ENCODE data around the gene GABRA5. TPM values are rescaled to one million over a fixed set of nuclear protein-coding genes. Genes with fewer than 3 reads are reported as not detected.

GABRA5 gene
- total RNA-seq, 1 experiment from 2014 or later = 23.3 TPM

- Mint-ChIP-seq H3K36me3 (peaks cover 29% of the 10 kb centered on the region), H3K27ac (no peak overlapping the region), H3K27me3 (ENCODE audit: low read depth) (no peaks in the 10 kb centered on the region), H3K4me1 (no peaks in the 10 kb centered on the region; the same call in 1 of the 2 replicates), H3K4me3 (no peak overlapping the region), H3K9me3 (no peaks in the 10 kb centered on the region)
- ChIA-PET POLR2A (no interaction called here), CTCF (interaction anchor here (0.8 to 1.1 kb wide), 2 partner anchors 9 to 89 kb away, joined by 3 to 7 read pairs; partner anchors contain the start of gene GABRG3)
- TF ChIP-seq TEAD4 (CRISPR knock-in tag; IDR thresholded peaks at IDR 0.05) = no peak
- no peak for TF ChIP-seq FOXP1 (CRISPR knock-in tag; IDR thresholded peaks at IDR 0.05; ENCODE audit: borderline replicate concordance)
- TF ChIP-seq ESRRA (CRISPR knock-in tag; IDR thresholded peaks at IDR 0.05; ENCODE audit: borderline replicate concordance) = no peak
- no peak for TF ChIP-seq ZNF425 (CRISPR knock-in tag; conservative IDR thresholded peaks at IDR 0.05)
- no peak for TF ChIP-seq NR1H2 (CRISPR knock-in tag; IDR thresholded peaks at IDR 0.05)
- TF ChIP-seq ZNF512 (CRISPR knock-in tag; IDR thresholded peaks at IDR 0.05; ENCODE audit: borderline replicate concordance) = no peak
- no peak for TF ChIP-seq SOX15 (CRISPR knock-in tag; IDR thresholded peaks at IDR 0.05)
- TF ChIP-seq ZNF138 (CRISPR knock-in tag; conservative IDR thresholded peaks at IDR 0.05) = no peak
- TF ChIP-seq JUN (CRISPR knock-in tag; IDR thresholded peaks at IDR 0.05) = no peak
- no peak for TF ChIP-seq HMGA2 (CRISPR knock-in tag; IDR thresholded peaks at IDR 0.05)
- no peak for TF ChIP-seq MLX (CRISPR knock-in tag; IDR thresholded peaks at IDR 0.05)
- TF ChIP-seq ARID4B (CRISPR knock-in tag; IDR thresholded peaks at IDR 0.05; ENCODE audit: borderline replicate concordance) = no peak
- no peak for TF ChIP-seq KAT7 (CRISPR knock-in tag; IDR thresholded peaks at IDR 0.05; ENCODE audit: borderline replicate concordance)
- TF ChIP-seq ELF4 (CRISPR knock-in tag; IDR thresholded peaks at IDR 0.05; ENCODE audit: low read depth) = no peak
- no peak for TF ChIP-seq PRRX2 (CRISPR knock-in tag; IDR thresholded peaks at IDR 0.05)
- TF ChIP-seq GRHL2 (CRISPR knock-in tag; IDR thresholded peaks at IDR 0.05; ENCODE audit: insufficient replicate concordance, severe bottlenecking) = no peak
- TF ChIP-seq OVOL2 (CRISPR knock-in tag; IDR thresholded peaks at IDR 0.05; ENCODE audit: borderline replicate concordance) = no peak
- no peak for DNase-seq (ENCODE audit: low spot score)
- ATAC-seq = no peak
Observed at GRCh38 chr15:26882112-26882511, 15.2 kb downstream of the GABRA5 start.

All from WTC11 (cell line).